GM12891 (cell line): ENCODE measurements around the gene CCL26.
"Not testable (repeated sequence)": the region's sequence is repeated elsewhere in the genome, so short reads cannot be mapped to it uniquely, and the experiment has no call there.

Experiments used
- POLR2A ChIP-seq: IDR thresholded peaks from 2 replicates; pipeline ENCODE4 v1.6.1; 2011; ENCODE audit warnings: low read depth, low read length, control low read depth
- POLR2AphosphoS5 ChIP-seq: IDR thresholded peaks from 2 replicates; pipeline ENCODE4 v1.6.1; 2011; ENCODE audit warnings: low read depth, low read length, control low read depth

- not testable (repeated sequence) for TF ChIP-seq POLR2AphosphoS5, POLR2A
Measured at GRCh38 chr7:75779516-75779915, 7.5 kb upstream of the CCL26 start.
